HepG2 (cell line): ENCODE results near the gene GNL1.

Experiments used
- CTCF ChIP-seq: sonication (generic); formaldehyde crosslinking; IDR thresholded peaks from 2 replicates; pipeline ENCODE4 v1.5.0; 2020; ENCODE audit warnings: mild to moderate bottlenecking, missing genetic modification reagents, moderate library complexity
- PBX3 ChIP-seq: sonication (generic); formaldehyde crosslinking; IDR thresholded peaks from 2 replicates; pipeline ENCODE4 v1.8.1; 2023; ENCODE audit warnings: missing genetic modification reagents, inconsistent platforms, borderline replicate concordance
- ZNF766 ChIP-seq: sonication (generic); formaldehyde crosslinking; IDR thresholded peaks from 2 replicates; pipeline ENCODE4 v1.5.0; 2020; ENCODE audit warnings: missing genetic modification reagents, borderline replicate concordance

- TF ChIP-seq CTCF (CRISPR knock-in tag) (no peak), PBX3 (CRISPR knock-in tag) (no peak), ZNF766 (no peak)
Measured at GRCh38 chr6:30568245-30568644, 12.0 kb upstream of the GNL1 start.
